Mesenchymal stem cell (in vitro differentiated cells and primary cell): ENCODE results near the gene ASGR2.

Source experiments
- DNase-seq: peaks from one replicate; pipeline ENCODE4 v3.0.0-alpha.2; 2013
- H2AFZ ChIP-seq: one replicate; pipeline ENCODE4 v1.6.1; 2013; ENCODE audit warnings: low read depth, mild to moderate bottlenecking, control low read depth, inconsistent platforms, low read length, moderate library complexity
- H2AK5ac ChIP-seq: 2 replicates; pipeline ENCODE4 v1.6.1; 2013; ENCODE audit warnings: low read length, moderate library complexity, mild to moderate bottlenecking, inconsistent platforms; ENCODE audit not compliant: severe bottlenecking
- H2BK120ac ChIP-seq: one replicate; pipeline ENCODE4 v1.6.1; 2013; ENCODE audit warnings: low read depth, mild to moderate bottlenecking, inconsistent platforms, low read length, moderate library complexity
- H2BK12ac ChIP-seq, 2 experiments: one replicate each; pipeline ENCODE4 v1.6.1; 2013; ENCODE audit warnings: inconsistent platforms in 2 of 2, low read length in 2 of 2, mild to moderate bottlenecking in 2 of 2, moderate library complexity in 2 of 2, control low read depth in 1 of 2
- H2BK15ac ChIP-seq: one replicate; pipeline ENCODE4 v1.6.1; 2013; ENCODE audit warnings: mild to moderate bottlenecking, low read depth, inconsistent platforms; ENCODE audit not compliant: poor library complexity, severe bottlenecking
- H2BK5ac ChIP-seq: 2 replicates; pipeline ENCODE4 v1.6.1; 2013; ENCODE audit warnings: low read depth, mild to moderate bottlenecking, low read length, control low read depth, inconsistent platforms; ENCODE audit not compliant: poor library complexity, severe bottlenecking
- H3K14ac ChIP-seq, 2 experiments: one replicate each; pipeline ENCODE4 v1.6.1; 2013; ENCODE audit warnings: inconsistent platforms in 2 of 2, low read length in 2 of 2, control low read depth in 1 of 2, mild to moderate bottlenecking in 1 of 2, moderate library complexity in 1 of 2
- H3K18ac ChIP-seq, 2 experiments: one replicate each; pipeline ENCODE4 v1.6.1; 2013; ENCODE audit warnings: inconsistent platforms in 2 of 2, low read length in 2 of 2, control low read depth in 1 of 2, low read depth in 1 of 2, mild to moderate bottlenecking in 1 of 2
- H3K23ac ChIP-seq, 2 experiments: one replicate each; pipeline ENCODE4 v1.6.1; 2013; ENCODE audit warnings: inconsistent platforms in 2 of 2, low read length in 2 of 2, mild to moderate bottlenecking in 2 of 2, moderate library complexity in 2 of 2, control low read depth in 1 of 2
- H3K27ac ChIP-seq: 2 replicates; pipeline ENCODE4 v1.5.1; 2013; ENCODE audit warnings: mild to moderate bottlenecking, moderate library complexity, low read length, control low read depth, inconsistent platforms; ENCODE audit not compliant: poor library complexity, severe bottlenecking
- H3K27me3 ChIP-seq, 2 experiments: 2 replicates each; pipeline versions ENCODE4 v1.6.1 to v1.7.0; 2013; ENCODE audit warnings: low read length in 2 of 2, mild to moderate bottlenecking in 2 of 2, moderate library complexity in 2 of 2, control low read depth in 1 of 2, inconsistent platforms in 1 of 2; ENCODE audit not compliant: control insufficient read depth in 1 of 2, insufficient read depth in 1 of 2
- H3K36me3 ChIP-seq, 2 experiments: 2 replicates each; pipeline versions ENCODE4 v1.6.1 to v1.7.0; 2013; ENCODE audit warnings: low read length in 2 of 2, control low read depth in 1 of 2, inconsistent platforms in 1 of 2, low read depth in 1 of 2, mild to moderate bottlenecking in 1 of 2; ENCODE audit not compliant: insufficient read depth in 2 of 2, control insufficient read depth in 1 of 2
- H3K4ac ChIP-seq, 2 experiments: one replicate each; pipeline ENCODE4 v1.6.1; 2013; ENCODE audit warnings: inconsistent platforms in 2 of 2, low read length in 2 of 2, mild to moderate bottlenecking in 2 of 2, moderate library complexity in 2 of 2, control low read depth in 1 of 2, low read depth in 1 of 2
- H3K4me1 ChIP-seq: 2 replicates; pipeline ENCODE4 v1.6.1; 2013; ENCODE audit warnings: low read depth, low read length, control low read depth; ENCODE audit not compliant: control insufficient read depth, insufficient read depth
- H3K4me2 ChIP-seq: 2 replicates; pipeline ENCODE4 v1.6.1; 2013; ENCODE audit warnings: low read length, mild to moderate bottlenecking, inconsistent platforms; ENCODE audit not compliant: poor library complexity, severe bottlenecking
- H3K4me3 ChIP-seq, 2 experiments: 2 replicates each; pipeline versions ENCODE4 v1.5.1 to v1.7.0; 2013; ENCODE audit warnings: low read length in 2 of 2, mild to moderate bottlenecking in 2 of 2, control low read depth in 1 of 2, low read depth in 1 of 2; ENCODE audit not compliant: insufficient read depth in 1 of 2
- H3K79me1 ChIP-seq: replicated peaks from 2 replicates; pipeline ENCODE4 v1.6.1; 2013; ENCODE audit warnings: mild to moderate bottlenecking, control low read depth, low read length, inconsistent platforms; ENCODE audit not compliant: poor library complexity, severe bottlenecking
- H3K9ac ChIP-seq: 2 replicates; pipeline ENCODE4 v1.7.0; 2013; ENCODE audit warnings: mild to moderate bottlenecking, low read length, moderate library complexity
- H3K9me3 ChIP-seq: 2 replicates; pipeline ENCODE4 v1.7.0; 2013; ENCODE audit warnings: mild to moderate bottlenecking, low read length; ENCODE audit not compliant: control insufficient read depth
- H4K8ac ChIP-seq: one replicate; pipeline ENCODE4 v1.6.1; 2013; ENCODE audit warnings: inconsistent platforms, mild to moderate bottlenecking, low read length, moderate library complexity
- H4K91ac ChIP-seq: one replicate; pipeline ENCODE4 v1.6.1; 2013; ENCODE audit warnings: mild to moderate bottlenecking, low read length, inconsistent platforms
- WGBS: methylation state at CpG from one replicate; pipeline ENCODE4 v1.1.7; 2013; ENCODE audit warnings: mixed read lengths; 5-methylcytosine and 5-hydroxymethylcytosine counted together

The ASGR2 gene

DNA sequence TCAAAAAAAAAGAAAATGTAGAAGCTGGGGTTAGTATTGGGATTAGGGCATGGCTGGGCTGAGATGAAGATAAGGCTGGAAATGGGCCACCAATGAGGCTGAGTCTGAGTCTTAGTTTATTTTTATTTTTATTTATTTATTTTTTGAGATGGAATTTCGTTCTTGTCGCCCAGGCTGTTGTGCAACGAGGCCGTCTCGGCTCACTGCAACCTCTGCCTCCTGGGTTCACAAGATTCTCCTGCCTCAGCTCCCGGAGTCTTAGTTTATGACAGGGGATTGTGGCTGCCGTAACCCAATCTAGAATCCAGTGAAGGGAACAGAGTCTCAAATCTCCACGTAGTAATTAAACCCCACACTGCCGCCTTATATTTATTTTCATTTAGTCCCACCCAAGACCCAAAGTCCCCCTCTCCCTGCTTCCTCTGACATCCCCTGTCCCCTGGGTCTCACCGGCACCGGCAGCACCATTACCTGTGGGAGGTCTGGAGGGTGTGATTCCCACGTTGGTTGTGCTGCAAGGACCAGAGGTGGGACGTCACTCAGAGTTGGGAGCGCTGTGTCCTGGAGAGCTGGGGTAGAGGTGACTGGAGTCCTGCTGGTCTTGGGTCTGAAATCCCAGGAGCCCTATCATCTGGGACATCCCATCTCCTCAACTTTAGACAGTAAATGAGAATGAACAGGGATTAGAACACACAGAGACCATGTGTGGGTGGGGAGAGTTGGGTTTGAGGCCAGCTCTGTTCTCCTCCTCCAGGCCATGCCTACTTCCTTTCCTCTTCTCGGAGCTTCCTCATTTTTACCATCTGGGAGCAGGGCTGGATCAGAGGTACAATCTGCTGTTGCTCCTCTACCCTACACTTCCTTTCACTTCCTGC, 34.8 kb downstream of the ASGR2 start, which contains the start of gene CLEC10A:
Gene CLEC10A (minus strand): TSS at position 671 of the 875 bp plus-strand sequence. CDS start 1,439 bp downstream, outside the sequence.
- no peak for DNase-seq
- Histone ChIP-seq H2BK5ac (no peak within 1 kb of the TSS), H2BK12ac (no peak within 1 kb of the TSS), H3K4me3 (no peak within 1 kb of the TSS), H2BK120ac (no peak within 1 kb of the TSS), H3K18ac (no peak within 1 kb of the TSS), H4K8ac (no peak within 1 kb of the TSS), H4K91ac (no peak within 1 kb of the TSS), H2AK5ac (no peak within 1 kb of the TSS), H3K23ac (no peak within 1 kb of the TSS), H3K27me3 (peaks cover 4 to 36% of the 10 kb centered on the region in 2 experiments), H3K4me2 (no peak within 1 kb of the TSS), H3K9me3 (no peaks in the 10 kb centered on the region), H3K79me1 (no peaks in the 10 kb centered on the region), H3K4me1 (no peaks in the 10 kb centered on the region), H3K14ac (no peak within 1 kb of the TSS), H3K36me3 (no peaks in the 10 kb centered on the region), H3K9ac (no peak within 1 kb of the TSS), H3K27ac (no peak within 1 kb of the TSS), H2AFZ (no peak within 1 kb of the TSS), H3K4ac (no peak within 1 kb of the TSS), H2BK15ac (no peak within 1 kb of the TSS)
- WGBS: 81% methylated on average over 15 of the region's 15 CpGs

DNA sequence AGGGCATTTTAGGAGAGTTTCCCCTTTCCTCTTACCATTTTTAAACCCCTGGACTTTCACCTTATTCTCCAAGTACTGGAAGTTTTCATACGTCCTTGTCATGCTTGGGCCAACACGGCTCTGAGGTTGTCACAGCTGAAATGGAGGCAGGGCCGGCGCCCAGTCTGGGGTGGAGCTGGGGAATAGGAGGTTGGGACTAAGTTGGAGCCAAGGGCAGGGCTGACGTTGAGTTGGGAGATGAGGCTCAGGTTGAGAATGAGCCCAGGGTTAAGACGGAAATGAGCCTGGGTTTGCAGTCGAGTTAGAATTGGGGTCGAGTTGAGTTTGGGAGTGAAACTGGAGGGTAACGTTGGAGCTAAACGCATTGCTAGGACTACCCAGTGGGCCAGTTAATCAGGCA, 35.9 kb downstream of the ASGR2 start:
- no peak for DNase-seq
- Histone ChIP-seq H4K8ac (no peak overlapping the region), H3K9ac (no peak overlapping the region), H3K9me3 (no peaks in the 10 kb centered on the region), H2BK12ac (no peak overlapping the region), H3K23ac (no peak overlapping the region), H2BK120ac (no peak overlapping the region), H4K91ac (no peak overlapping the region), H2BK5ac (no peak overlapping the region), H3K4me2 (no peak overlapping the region), H3K36me3 (no peaks in the 10 kb centered on the region), H3K79me1 (no peaks in the 10 kb centered on the region), H2AFZ (no peak overlapping the region), H3K27ac (no peak overlapping the region), H2AK5ac (no peak overlapping the region), H3K4ac (no peak overlapping the region), H3K18ac (no peak overlapping the region), H3K27me3 (peaks cover 4 to 39% of the 10 kb centered on the region in 2 experiments), H3K4me3 (no peak overlapping the region), H3K14ac (no peak overlapping the region), H2BK15ac (no peak overlapping the region), H3K4me1 (no peaks in the 10 kb centered on the region)
- WGBS: 91% methylated on average over 10 of the region's 10 CpGs

DNA sequence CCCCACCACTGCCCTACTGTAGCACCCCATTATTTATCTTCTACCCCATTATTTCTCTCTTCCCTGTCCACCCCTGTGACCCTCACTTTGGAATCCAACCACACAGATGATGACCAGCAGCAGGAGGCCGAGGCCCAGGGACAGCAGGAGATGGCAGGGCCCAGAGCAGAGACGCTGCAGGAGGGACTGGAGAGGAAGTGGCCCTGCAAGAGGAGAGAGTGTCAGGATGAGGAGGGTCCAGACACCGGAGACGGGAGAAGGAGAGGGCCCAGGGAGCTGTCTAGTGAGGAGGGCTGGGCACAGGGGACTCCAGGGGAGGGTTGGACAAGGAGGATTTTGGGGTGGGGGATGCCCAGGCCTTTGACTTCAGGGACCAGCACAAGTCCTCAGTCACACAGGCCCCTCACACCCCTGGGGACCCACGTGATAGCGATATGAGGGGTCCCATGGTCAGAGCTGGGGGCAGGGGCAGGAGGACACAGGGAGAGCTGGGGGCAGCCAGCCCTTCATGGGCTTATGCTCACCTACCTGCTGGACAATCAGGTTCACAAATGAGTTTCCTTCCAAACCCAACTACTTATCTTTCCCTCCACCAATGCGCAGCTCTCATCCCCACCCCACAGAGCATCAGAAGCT, 36.6 kb downstream of the ASGR2 start:
- Histone ChIP-seq H3K18ac (no peak overlapping the region), H4K8ac (no peak overlapping the region), H2AFZ (no peak overlapping the region), H3K27me3 (peaks cover 4 to 43% of the 10 kb centered on the region in 2 experiments), H3K4ac (no peak overlapping the region), H3K79me1 (no peaks in the 10 kb centered on the region), H3K23ac (no peak overlapping the region), H2BK5ac (no peak overlapping the region), H2BK120ac (no peak overlapping the region), H2AK5ac (no peak overlapping the region), H3K36me3 (no peaks in the 10 kb centered on the region), H2BK15ac (no peak overlapping the region), H3K4me2 (no peak overlapping the region), H3K4me1 (no peaks in the 10 kb centered on the region), H4K91ac (no peak overlapping the region), H3K27ac (no peak overlapping the region), H3K4me3 (no peak overlapping the region), H2BK12ac (no peak overlapping the region), H3K14ac (no peak overlapping the region), H3K9me3 (no peaks in the 10 kb centered on the region), H3K9ac (no peak overlapping the region)
- 75% methylated on average over 7 of the region's 7 CpGs for WGBS
- no peak for DNase-seq

DNA sequence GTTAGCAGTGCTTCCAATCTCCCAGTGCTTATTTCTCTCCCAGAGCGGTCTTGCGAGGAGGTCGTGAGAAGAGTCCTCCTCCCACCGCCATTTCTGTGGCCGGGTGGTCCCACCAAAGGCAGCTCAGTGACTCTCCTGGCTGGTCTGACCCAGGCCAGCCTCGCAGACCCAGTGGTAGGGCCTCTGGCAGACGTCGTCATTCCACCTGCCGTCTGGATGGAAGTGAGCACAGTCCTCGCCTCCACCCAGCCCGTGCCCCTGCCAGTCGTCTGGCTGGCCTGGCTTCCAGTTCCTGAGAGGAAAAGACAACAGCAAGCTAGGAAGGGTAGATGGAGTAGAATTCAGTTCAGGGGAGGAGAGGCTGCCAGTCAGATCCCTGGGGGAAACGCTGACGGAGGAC, 39.7 kb downstream of the ASGR2 start:
- Histone ChIP-seq H3K4ac (no peak overlapping the region), H3K9me3 (no peaks in the 10 kb centered on the region), H3K18ac (no peak overlapping the region), H3K4me2 (no peak overlapping the region), H3K4me3 (no peak overlapping the region), H2AFZ (no peak overlapping the region), H3K14ac (no peak overlapping the region), H3K9ac (no peak overlapping the region), H3K79me1 (no peaks in the 10 kb centered on the region), H2BK120ac (no peak overlapping the region), H3K27me3 (peaks cover 18 to 44% of the 10 kb centered on the region in 2 experiments), H3K36me3 (no peaks in the 10 kb centered on the region), H3K27ac (no peak overlapping the region), H2AK5ac (no peak overlapping the region), H2BK5ac (no peak overlapping the region), H2BK15ac (no peak overlapping the region), H2BK12ac (no peak overlapping the region), H3K23ac (no peak overlapping the region), H3K4me1 (no peaks in the 10 kb centered on the region), H4K8ac (no peak overlapping the region), H4K91ac (no peak overlapping the region)
- WGBS: 86% methylated on average over 14 of the region's 14 CpGs
- no peak for DNase-seq
